SU-DHL-6 (cell line): Measurements from ENCODE around the gene FSIP1.

Source experiments
- CTCF ChIP-seq: fragments of 200-600 bp; sonication (generic); IDR thresholded peaks from one replicate; pipeline ENCODE4 v1.5.1; 2017; ENCODE audit warnings: antibody characterized with exemption, mild to moderate bottlenecking, low read length, moderate library complexity; ENCODE audit not compliant: insufficient read depth, poor library complexity, severe bottlenecking
- EZH2phosphoT487 ChIP-seq: fragments of 200-600 bp; sonication (generic), shearing (Covaris generic); conservative IDR thresholded peaks from 2 replicates; pipeline ENCODE4 v1.6.1; 2018; ENCODE audit warnings: mild to moderate bottlenecking, antibody characterized with exemption, low read length, moderate library complexity, mixed read lengths

DNA sequence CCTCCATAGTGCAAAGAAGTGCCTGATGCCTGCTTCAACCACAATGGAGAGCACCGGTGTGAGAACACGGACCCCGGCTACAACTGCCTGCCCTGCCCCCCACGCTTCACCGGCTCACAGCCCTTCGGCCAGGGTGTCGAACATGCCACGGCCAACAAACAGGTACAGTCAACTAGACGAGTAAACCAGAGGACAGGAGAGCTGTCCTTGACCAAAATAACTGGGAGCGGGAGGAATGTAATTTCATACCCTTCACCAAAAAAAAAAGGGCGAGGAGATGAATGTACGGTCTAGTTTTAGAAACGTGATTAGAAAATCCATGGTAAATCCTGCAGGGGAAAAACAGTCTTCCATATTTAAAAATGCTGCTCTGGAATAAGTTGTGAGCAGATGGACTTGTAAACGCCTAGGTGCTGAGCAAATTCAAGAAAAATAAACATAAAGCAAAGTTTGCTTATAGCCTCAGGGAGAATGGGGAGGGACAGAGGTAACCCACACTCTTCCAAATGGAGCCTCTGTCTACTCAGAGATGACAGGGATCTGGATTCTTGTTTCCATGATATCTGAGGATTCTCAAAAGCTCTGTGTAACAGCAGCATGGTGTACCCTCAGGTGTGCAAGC lies 193.3 kb downstream of the FSIP1 start:
- TF ChIP-seq CTCF = no peak
- TF ChIP-seq EZH2phosphoT487 = no peak
